NK-92 treated with Interleukin-12 subunit alpha and Interleukin-12 subunit beta, amount 100 ng/mL, for 24 hours (cell line): ENCODE measurements around the gene CTBP2.
"Not testable (repeated sequence)": the region's sequence is repeated elsewhere in the genome, so short reads cannot be mapped to it uniquely, and the experiment has no call there.

Experiments used
- DNase-seq: peaks from one replicate; lab custom pipeline; 2025; lab: John Stamatoyannopoulos, UW

Gene CTBP2

GRCh38 chr10:124997771-124998623, 162.4 kb downstream of the CTBP2 start:
- DNase-seq, result no peak

GRCh38 chr10:124997306-124997705, 163.1 kb downstream of the CTBP2 start:
- DNase-seq, result no peak

GRCh38 chr10:124996854-124997215, 163.5 kb downstream of the CTBP2 start:
- no peak for DNase-seq

DNA sequence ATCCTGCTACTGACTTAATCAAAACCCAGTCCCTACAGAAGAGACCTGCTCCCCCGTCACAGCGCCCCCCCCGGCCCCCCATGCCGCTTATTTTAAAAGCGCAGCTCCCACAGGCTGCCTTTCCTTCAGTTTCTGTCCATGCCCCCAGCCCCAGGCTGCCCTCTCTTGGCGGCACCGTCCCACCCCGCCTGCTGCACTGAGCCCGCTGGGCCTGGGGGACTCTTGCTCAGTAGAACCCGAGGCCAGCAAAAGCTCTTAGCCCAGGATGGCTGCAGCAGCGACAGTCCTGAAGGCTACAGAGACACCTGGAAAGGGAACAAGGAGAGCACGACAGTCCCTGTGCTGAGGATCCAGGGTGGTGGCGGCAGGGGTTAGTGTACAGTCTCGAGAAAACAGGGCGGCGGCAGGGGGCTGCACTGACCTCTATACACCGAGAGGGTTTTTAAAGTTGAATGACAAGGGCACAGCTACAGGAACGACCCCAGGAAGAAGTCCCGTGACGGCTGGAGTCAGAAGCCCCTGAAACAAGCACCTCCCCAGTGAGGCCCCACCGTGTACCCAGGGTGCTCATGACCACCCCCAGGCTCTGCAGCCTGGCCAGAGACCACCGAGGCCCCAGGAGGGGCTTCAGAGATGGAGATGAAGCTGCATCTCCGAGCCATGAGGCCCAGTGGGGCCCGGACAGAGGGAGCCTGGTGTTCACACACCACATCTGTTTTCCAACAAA, 164.1 kb downstream of the CTBP2 start:
- no peak for DNase-seq

GRCh38 chr10:124995605-124996004, 164.8 kb downstream of the CTBP2 start:
- DNase-seq, result no peak

- no peak for DNase-seq
These were observed 165.5 kb downstream of the CTBP2 start for GRCh38 chr10:124994573-124995473.

DNA sequence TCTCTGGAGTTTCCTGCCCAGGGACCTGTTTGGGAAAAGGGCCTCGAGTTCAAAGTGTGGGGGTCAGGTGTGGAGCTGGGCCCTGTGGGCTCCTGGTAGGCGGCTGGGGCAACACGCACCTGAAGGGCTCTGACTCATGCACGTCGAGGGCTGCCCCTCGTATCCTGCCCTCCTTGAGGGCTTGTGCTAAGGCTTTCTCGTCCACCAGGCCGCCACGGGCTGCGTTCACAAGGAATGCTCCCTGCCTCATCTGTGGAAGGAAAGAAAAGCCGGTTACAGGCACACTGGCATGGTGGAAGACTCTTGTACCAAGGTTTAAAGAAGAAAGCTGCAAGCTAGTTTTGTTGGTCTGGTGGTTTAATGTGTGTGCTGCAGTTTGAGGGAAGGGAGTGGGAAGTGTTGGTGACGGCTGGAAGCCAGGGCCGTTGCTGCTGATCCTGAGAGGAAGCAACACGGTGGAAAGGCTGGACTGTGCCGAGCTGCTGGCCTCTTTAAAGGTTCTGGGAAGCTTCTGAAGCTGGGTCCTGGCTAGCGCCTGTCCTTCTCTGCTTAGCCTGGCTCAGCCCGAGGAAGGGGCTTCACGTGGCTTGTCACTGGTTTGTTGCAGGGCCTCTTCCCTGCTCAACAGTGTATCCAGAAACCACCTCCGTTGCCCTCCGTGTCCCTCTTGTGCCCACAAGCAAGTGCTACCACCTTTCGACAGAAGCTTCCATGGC, 166.5 kb downstream of the CTBP2 start:
- no peak for DNase-seq

DNA sequence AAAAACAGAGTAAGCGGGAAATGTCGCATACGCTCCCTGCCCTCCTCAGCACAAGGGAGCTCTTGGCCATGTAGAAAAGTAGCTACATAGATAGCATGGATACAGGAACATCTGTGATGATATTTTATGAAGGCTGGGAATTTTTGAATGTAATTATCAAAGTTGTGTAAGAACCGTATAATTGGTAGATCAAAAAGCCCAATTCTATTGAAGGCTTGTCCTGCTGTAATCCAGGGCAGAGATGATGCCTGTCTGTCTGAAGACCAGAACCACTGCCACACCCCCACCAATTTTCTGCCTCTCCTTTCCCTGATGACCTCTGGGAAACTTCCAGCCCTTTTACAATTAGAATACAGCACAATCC, 167.0 kb downstream of the CTBP2 start:
- DNase-seq, result no peak

DNA sequence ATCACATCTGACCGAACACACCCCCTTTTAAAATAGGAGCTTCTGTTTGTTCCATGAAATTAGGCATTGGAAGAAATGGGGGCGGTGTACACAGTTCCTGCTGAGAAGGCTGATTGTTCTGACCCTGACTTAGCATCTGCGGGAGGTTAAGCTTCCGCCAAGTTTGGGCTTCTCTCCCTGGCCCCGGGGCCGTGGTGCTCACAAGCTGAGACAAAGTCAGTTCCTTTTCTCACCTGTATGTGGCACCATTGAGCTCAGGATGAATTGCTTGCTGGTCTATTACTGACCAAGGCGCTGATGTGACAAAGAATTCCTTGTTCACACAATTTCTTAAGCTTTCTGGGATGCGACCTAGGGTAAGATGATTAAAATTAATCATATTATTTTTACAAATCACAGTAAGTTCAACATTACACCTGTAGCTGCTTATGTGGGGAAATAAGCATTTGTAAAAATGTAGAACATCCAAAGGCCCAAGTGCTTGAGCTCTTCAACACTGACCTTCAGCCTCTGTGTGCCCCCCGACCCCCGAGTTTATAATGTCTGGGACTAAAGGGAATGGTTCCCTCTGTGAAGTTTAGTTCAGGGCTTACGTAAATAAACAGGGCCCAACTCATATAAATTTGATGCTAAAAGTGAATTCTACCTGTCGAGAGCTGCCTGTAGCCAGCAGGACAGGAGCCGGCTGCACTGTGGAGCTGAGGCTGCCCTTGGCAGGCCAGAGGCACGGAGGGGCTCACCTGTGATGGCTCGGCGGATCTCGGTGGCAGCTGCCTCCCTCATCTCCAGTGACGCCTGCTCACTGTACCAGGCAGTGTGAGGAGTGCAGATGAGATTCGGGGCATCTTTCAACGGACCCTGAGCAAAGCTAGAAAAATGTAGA, 167.7 kb downstream of the CTBP2 start:
- DNase-seq, result no peak

- no peak for DNase-seq
These were observed 168.5 kb downstream of the CTBP2 start for GRCh38 chr10:124991835-124992234.

DNA sequence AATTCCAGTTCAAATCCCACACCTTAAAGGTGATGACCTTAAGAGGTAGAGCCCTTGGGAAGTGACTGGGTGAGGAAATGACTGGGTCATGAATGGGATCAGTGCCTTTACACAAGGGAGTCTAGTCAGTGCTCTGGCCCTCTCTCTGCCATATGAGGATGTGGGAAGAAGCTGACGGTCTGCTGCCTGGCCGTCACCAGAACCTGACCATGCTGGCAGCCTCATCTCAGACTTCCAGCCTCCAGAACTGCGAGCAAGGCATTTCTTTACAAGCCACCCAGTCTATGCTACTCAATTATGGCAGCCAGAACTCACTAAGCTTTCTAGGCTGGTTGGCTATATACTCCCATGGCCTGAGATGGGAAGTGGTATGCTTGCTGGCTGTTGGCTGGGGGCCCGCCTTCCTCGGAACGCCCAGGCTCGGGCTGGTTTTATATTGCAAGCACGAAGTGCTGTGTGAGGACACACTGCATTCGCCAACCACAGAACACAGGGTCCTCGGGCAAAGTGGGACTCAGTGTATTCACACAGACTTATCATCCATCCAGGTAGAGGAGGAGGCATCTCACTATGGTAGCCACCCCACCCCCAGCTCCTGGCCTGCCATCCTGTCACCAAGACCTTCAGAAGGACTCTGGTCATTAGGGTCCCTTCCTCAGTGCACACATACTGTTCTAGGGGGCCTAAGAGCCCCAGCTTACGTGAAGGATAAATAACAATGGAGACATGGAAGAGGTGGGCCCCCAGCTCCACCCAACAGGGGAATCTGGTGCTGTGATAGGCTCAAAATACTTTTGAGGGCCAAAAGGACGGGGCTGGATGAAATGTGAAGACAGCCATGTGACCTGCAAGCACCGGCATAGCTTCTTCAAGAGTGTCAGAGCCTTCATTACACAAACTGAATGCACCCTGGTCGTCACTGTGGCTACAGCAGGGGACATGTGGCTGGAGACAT, 169.4 kb downstream of the CTBP2 start:
- DNase-seq, result no peak

- no peak for DNase-seq
These were observed 170.8 kb downstream of the CTBP2 start for GRCh38 chr10:124989526-124989925.

GRCh38 chr10:124988753-124989152, 171.6 kb downstream of the CTBP2 start:
- not testable (repeated sequence) for DNase-seq

DNA sequence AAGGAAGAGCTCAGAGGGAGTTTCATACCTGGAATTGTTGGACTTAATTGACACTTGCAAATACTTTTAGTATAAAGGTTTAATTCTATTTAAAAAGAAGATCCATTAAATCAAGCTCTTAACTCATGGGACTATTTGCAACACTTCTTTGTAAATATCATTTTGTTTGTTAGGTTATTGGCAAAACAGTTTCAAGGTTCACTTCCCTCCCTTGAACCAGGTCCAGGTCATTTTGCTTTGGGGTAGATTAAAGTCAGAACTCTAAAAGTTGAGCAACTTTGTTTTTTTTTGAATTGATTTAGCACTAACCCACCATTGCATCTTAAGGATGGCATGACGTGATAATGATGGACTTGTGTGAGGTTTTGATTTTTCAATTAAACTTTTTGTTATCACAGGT, 172.6 kb downstream of the CTBP2 start:
- DNase-seq, result no peak

DNA sequence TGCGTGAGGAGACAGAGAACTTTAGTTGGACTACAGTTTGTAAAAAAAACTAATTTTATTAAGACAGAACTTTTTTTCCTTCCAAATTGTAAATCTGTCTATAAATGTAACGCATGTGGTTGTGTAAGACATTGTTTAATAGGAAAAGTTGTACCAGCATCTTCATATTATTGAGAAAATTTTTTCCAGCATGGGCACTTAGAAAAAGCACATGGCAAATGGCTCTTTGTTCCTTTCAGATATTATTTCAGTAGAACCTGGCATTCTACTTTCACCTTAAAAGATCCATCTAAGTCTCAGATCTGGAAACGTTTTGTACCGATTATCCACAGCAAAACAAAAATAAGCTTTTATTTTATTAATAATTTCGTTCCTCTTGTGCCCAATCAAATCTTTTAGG, 175.2 kb downstream of the CTBP2 start:
- DNase-seq, result no peak

- DNase-seq, result no peak
These were observed 176.0 kb downstream of the CTBP2 start for GRCh38 chr10:124984376-124984775.

- no peak for DNase-seq
These were observed 177.0 kb downstream of the CTBP2 start for GRCh38 chr10:124983321-124983720.

DNA sequence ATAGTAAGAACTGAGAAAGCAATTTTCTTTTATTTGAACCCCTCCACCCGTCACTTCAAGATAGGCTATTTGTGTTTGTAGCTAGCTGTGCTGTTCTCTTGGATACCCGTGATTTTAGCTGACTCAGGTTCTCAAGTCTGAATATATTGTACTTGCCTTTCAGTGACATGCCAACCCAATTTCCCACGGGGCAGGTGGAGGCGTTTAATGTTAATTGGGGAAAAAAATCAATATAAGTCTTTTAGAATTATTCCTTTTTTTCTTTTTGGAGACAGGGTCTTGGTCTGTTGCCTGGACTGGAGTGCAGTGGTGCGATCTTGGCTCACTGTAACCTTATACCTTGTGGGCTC, 182.0 kb downstream of the CTBP2 start:
- DNase-seq, result no peak

GRCh38 chr10:124977648-124978375, 182.6 kb downstream of the CTBP2 start:
- no peak for DNase-seq
